ENCODE results near the gene BCR.

The BCR gene

DNA sequence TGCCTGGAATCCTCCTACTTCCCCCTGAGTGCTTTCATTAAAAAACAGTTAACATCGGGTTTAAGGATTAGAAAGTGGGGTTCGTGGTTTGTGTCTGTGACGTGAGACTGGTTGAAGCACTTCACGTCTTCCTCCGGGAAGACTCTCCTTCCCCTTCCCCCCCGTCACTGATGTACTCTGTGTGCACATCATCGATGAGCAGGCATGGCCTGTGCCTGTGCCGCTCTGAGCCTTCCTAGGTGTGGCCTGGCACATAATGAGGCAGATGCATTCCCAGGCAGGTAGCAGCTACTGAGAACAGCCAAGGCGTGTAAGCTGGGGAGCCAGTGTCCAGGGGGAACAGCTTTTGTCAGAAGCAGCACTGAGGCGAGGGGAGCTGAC is 93.8 kb downstream of the BCR start:
- DNase-seq (ENCODE audit: low spot score) = no peak

DNA sequence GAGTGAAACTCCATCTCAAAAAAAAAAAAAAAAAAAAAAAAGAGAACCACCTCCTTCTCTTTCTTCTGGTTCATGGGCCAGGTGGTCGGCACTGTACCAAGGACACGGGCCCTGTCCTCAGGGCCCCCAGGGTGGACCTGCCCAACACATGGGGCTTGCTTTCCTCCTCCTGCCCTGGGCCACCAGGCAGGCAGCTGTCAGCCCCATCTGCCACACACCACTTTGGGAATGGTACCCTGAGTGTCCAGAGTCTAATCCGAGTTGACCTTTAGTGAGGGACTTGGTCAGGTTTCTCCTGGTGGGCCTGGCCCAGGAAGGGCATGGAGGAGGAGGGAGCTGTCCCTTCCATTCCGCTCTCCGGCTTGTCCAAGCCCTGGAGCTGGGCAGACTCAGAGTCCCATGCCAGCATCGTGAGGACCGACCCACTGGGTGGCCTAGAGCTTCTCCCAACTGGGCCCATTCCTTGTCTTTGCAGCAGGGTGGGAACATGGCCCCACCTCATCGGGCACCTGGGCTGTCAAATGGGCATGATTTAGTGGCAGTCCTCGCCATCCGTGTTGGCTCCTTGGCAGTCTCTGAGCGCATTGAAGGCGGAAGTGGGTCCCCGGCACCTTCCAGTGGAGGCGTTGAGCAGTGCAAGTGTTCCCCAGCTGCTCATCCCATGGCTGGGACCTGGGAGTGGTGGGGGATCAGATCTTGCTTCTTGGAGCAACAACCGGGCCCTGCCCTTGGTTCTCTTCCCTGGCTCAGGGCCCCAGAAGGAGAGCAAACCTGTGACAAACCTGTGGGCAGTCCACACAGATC is 94.8 kb downstream of the BCR start:
- DNase-seq (ENCODE audit: low spot score) = no peak

DNA sequence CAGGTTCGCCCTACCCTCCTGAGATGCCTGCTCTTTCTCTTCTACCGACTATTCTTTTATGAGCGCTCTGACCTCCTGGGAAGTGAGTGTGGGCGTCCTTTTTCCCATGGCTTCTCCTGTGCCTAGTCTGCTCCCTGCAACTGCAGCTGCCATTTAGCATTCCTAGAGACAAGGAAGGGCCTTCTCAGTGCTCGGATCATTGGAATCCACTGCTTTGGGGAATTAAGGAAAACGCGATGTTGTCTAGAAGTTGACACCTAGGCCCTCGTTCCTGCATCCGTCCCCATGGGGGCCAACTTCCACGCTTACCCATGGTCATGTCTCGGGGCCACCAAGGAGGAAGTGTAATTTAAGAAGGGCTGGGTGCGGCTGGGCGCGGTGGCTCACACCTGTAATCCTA is 95.4 kb downstream of the BCR start:
- no peak for DNase-seq (ENCODE audit: low spot score)

DNA sequence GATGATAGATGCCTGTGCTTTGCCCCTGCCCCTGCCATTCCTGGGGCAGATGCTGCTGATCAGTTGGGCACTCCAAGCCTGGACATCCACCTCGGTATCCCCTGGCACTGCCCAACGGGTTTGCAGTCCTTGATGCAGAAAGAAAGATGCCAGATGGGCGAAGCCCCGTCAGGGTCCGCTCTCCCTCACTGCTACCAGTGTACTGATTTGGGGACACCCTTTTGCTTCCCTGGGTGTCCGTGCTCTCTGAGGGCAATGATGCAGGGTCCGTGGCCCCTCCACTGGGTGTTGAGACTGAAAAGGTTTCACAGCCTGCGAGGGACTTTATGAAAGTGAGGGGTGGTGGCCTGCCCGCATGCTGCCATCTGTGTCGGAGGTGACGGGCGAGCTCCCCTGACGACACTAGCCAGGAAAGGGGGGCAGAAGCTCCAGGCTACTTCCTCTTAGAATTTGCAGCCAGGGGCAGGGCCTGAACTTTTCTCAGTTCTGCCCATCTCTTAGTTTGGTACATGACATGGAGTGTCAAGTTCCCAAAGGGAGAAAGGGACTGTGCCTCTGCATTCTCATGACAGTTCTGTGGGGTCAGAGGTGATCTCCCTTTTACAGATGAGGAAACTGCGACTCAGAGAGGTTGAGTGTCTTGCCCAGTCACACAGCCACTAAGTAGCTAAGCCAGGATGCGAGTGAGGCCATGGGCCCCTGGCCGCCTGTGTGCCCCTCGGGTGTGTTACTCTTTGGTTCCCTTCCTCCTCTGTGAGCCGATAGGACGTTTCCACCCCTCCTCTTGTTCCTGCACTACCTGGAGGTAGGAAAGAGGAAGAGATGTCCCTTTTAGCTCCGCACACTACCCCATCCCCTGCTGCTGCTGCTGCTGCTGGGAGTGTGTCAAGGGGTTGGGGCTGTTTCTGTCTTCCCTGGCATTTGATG is 96.6 kb downstream of the BCR start:
- no peak for DNase-seq (ENCODE audit: low spot score)

DNA sequence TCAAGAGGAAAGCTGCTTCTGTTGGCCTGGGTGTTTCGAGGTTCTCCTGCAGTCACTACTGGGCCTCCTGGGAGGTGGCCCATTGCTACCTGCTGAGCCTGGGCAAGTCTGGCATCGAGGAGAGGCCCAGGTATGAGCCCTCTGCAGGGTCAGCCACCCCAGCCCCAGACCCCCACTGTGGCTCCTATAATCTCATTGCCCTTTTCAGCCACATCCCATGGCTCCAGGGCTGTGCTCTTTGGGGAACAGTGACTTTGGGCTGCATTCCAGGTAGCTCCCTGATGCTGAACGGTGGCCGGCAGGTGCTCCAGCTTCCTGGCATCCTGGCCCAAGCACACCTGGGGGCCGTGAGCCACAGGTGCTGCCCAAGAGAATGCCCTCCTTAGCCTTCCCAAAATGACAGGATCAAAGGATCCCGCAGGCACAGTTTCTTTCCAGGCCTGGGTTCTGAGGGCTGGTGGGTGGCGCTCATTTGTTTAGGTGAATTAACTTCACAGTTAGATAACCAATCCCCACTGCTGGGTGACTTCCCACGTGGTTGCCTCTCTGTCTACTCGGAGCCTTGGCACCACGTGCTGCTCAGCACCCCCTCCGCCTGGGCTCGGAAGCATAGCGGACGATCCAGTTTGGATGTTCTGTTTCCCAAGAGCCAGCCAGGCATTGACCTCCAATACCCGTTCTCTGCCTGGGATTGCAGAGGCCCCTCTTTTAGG is 97.4 kb downstream of the BCR start:
- no peak for DNase-seq (ENCODE audit: low spot score)

DNA sequence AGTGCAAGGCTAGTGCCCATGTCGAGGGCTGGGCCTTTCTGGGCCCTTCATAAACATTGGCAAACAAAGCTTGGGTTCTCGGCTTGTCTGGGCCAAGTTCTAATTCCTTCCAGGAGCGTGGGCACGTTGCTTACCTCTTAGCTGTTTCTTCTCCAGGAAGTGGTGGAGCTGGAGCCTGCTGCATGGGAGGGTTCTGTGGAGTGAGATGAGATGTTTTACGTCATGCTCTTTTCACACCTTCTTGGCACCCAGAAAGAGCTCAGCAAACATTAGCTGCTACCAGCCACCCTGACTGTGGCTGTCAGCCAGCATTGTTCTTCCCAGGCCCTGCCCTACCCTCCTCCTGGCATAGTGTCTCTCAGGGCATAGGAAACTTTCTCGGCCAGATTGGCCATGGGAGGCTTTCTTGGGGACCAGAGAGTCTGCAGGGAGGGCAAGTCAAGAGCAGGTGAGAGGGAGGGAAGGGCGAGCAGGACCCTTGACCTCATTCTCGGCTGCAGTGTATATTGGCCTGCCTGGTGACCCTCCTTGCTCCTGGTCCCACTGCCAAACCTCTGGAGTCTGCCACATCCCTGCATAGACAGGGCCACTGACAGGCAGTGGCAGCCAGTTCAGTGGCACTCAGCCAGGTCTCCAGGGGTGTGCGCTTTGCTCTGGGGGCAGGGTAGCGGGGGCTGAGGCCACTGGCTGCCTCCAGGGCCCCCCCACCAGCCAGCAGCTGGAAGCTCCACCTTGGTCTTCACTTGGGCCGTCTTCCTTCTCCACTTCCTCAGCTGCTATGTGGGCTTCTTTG is 98.8 kb downstream of the BCR start:
- DNase-seq (ENCODE audit: low spot score) = no peak

DNA sequence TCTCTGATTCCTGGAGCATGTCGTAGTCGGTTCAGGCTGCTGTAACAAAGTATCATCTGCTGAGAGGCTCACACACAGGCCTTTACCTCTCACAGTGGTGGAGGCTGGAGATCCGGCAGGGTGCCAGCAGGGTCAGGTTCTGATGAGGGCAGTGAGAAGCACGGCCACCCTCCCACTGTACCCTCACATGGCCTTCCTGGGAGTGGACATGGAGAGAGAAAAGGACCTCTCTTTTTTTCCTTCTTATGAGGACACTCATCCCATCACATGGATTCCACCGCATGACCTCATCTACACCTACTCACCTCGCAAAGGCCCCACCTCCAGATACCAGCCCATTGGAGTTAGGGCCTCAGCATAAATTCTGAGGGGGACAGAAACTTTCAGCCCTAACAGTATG is 99.5 kb downstream of the BCR start:
- DNase-seq (ENCODE audit: low spot score) = no peak

DNA sequence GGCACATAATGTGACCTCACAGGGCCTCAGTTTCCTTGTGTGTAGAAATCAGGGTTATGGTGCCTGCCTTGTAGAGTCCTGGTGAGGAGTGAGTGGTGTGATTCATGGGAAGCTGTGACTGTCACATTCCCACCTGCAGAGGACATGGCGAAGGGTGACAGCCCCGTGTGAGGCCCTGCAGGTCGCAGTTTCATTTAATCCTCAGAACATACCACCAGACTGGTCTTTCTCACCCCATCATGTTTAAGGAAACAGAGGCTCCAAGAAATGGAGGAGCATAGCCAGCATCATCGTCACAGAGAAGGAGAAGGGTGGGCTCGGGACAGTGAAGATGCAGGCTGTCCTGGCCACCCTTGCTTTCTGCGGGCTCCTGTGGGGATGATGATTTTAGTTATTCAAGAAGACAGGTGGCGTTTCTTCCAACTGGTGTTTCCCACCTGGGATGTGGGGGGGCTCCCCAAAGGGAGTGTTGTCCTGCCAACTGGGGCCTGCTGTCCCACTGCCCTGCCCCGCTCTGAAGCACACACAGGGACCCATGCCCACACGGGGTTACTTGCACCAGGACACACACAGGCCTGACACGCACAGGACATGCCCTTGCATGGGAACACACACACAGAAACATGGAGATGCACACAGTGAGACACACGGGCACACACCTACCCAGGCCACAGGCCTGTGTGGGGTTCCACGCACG is 100.2 kb downstream of the BCR start:
- no peak for DNase-seq (ENCODE audit: low spot score)

DNA sequence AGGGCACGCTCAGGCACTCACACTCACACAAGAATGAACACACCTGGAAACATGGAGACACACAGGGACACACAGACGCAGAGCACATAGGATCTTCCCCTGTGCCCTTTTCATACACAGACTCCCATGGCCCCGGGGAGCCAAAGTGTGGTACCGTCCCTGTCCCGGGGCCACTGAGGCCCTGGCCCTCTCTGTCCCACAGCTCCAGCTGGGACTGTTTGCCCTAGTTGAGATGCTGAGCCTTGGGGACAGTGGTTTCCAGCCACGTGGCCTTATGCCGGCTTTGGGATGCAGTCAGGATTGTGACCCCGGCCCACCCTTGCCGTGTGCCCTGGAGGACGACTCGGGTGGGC is 100.7 kb downstream of the BCR start:
- no peak for DNase-seq (ENCODE audit: low spot score)

DNA sequence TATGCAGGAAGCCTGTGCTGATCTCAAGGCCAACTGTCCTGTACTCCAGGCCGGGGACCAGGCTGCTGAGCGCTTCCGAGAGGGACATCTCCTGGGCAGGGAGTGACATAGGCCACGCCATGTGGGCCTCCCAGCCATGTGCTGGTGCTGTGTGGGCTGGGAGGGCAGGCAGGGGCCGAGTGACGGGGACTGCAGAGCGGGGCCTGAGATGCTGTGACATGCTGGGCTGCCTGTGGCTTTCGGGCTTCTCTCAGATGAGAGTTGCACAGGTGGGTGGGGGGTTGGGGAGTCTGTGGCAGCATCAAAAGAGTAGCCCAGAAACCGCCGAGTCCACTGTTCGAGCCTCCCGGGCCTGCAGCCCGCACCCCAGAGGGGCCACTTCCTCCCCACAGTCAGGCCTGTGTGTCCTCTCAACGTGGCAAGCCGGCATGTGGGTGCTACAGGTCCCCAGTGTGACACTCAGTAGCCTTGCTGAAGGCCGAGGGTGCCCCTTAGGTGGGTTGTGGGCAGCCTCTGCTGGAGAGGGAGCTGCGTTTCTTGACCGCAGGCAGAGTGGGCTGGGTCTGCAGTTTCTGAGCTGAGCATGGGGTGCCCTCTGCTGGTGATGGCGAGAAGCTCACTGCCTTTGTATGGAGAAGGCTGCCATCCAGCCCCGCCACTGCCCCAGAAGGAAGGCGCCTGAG is 101.2 kb downstream of the BCR start:
- DNase-seq (ENCODE audit: low spot score) = peak; percentile 77

DNA sequence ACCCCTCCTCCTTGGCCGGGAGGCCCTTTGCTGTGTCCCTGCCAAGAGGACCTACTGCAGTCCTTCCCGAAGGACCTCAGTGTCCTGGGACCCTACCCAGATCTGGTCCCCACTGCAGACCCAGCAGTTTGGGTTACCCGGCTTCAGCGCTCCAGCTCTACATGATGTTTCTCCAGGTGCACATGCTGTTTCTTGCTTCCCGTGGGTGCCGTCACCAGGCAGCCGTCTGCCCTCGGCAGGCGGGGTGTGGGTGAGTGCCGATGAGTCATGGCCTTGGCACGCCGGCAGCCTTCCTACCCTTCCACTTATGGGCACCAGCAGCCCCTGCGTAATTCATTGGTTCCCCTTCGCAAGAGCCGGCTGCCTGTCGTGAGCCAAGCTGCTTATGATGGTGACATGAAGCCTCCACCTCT is 101.8 kb downstream of the BCR start:
- DNase-seq (ENCODE audit: low spot score) = no peak

DNA sequence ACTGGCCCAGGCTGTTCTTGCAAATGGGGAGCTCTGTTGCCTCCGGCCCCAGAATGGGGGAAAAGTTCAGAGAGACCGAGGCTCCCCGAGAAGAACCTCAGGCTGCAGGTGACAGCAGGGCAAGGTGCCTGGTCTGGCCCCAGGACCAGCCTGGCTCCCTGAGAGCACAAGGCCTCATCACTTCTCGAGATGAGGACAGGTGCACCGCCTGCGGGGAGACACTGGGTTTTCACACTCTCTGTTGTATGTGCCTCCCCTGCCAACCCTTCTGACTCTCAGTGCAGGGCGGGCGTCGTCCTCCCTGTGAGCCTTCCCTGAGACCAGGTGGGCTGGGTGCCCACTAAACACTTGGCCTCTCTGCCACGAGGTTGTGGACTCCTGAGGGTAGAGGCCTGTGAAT is 102.2 kb downstream of the BCR start:
- DNase-seq (ENCODE audit: low spot score) = no peak

DNA sequence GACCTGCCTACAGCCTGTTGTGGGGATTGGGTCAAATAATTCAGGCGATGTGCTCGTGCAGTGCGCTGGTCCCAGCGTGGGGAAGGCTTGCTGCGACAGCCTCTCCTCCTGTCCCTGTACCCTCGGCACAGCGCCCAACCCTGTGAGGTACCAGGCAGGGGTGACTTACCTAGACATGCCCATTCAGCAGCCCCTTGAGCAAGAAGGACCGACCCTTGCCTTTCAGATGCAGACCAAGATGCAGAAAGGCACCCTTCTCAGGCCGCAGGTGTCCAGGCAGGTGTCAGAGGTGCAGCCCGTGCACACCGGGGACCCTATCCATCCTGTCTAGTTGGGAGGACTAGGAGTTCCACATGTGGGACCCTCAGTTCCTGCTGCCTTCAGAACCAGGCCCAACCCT is 102.7 kb downstream of the BCR start:
- no peak for DNase-seq (ENCODE audit: low spot score)

DNA sequence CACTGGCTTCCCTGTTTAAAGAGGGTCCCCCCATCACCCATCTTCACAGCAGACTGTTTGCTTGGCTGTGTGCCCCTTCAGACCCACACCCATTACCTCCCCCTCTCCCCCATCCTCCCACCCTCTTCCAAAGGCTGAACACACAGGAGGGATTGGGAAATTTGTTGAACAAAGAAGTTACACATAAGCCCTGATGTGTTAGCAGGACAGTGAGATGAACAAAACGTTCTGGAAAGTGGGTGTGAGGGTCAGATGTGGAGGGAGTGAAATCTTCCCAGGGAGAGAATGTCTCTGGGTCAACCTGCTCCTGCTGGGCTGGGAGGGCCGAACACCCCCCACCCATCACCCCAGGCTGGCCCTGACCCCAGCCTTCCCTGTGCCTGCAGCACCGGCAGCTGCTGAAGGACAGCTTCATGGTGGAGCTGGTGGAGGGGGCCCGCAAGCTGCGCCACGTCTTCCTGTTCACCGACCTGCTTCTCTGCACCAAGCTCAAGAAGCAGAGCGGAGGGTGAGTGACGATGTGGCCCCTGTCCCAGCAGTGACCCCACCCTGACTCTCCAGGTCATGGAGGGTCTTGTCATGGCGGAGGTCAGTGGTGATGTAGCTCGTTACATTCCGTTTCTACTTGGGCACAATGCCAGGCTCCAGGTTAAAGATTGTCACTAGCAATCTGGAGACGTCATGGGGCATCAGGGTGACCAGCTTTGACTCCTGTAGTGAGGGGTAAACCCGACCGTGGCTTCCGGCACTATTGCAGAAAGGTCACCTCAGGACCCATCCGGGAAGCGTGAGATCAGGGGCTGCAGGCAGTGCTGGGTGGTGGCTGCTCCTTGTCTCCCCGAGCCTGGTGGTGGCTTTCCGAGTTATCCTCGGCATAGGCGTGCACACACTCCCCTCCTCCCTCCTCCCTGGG is 103.5 kb downstream of the BCR start:
- no peak for DNase-seq (ENCODE audit: low spot score)

DNA sequence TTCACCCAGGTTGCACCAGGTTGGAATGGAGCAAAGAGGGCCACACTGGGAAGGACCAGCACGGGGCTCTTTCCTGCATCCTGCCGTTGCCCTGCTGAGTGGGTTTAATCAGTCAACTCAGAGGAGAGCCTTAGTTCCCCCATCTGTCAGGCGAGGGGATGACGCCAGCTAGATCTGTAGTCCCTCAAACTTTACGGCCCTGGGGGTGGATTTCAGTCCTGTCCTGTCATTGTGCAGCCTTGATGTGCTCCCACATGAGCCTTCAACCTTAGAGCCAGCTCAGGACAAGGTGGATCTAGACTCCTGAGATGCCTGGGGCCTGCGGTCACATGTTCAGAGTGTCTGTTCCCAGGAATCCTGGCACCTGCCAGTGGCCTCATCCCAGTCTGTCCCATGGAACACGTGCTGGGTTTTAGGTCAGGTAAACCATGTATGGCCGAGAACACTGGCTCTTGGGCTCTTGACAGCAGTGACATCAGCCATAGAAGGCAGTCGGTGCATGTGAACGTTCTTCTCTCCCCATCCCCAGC is 104.3 kb downstream of the BCR start:
- no peak for DNase-seq (ENCODE audit: low spot score)

DNA sequence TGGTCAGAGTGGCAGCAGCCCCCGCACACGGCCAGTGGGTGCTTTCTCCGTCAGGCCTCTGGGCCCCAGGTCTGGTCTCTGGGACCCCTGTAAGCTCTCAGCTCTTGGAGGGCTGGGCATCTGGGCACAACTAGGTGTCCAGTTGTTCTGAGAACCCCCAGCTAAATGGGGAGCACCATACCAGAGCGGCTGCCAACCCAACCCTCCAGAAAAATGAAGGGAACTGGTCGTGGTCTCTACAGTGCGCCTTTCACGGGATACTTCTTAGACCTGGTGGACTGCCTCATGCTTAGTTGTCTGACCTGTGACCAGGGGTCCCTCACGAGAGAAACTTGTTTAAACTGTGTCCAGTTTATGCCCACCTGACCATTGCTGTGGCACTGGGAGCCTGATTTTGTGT is 104.9 kb downstream of the BCR start:
- DNase-seq (ENCODE audit: low spot score) = no peak

DNA sequence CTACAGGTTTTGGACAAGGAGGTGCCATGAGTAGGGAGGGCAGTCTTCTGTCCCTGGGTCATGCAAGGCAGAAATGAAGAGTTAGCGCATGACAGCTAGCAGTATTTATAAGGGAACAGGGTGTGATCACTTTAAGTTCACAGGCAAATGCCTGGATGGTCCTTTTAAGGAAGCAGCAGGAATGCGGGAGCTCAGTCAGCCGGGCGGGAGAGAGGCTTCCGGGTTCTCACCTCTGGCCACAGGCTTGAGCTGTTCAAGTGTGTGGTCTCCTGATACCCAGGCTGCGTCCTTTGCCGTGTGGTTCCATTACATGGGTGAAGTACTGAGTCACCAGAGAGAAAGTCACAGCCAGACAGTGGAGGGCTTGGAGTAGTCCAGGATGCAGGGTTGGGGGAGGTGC is 105.4 kb downstream of the BCR start:
- DNase-seq (ENCODE audit: low spot score) = no peak

DNA sequence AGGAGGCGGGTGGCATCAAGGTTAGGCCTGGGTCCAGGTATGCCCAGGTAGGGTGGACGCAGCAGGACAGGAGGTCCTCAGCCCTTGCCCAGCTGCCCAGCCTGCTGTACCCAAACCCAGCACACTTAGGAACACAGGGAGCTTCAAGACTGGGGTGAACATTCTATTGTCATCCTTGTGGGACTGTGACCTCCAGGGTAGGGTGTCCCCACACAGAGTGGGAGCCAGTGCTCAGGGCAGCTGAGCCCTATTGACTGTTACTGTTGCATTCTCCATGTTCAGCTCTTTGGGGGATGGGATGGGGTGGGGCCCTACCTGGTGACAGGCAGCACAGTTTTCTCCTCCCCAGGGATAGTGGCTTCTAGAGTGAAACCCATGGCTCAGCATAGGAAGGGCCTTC is 106.0 kb downstream of the BCR start:
- DNase-seq (ENCODE audit: low spot score) = no peak

Data from SK-N-DZ (cell line).